HG03432 (cell line): ENCODE data around the gene WDR62.
"Not testable (repeated sequence)": the region's sequence is repeated elsewhere in the genome, so short reads cannot be mapped to it uniquely, and the experiment has no call there.

Experiments used
- ATAC-seq: cut with Tn5 transposase; IDR thresholded peaks from one replicate; pipeline ENCODE4 v1.9.1; 2021; ENCODE audit warnings: mild to moderate bottlenecking, moderate library complexity; ENCODE audit not compliant: unreplicated experiment

WDR62 gene

DNA sequence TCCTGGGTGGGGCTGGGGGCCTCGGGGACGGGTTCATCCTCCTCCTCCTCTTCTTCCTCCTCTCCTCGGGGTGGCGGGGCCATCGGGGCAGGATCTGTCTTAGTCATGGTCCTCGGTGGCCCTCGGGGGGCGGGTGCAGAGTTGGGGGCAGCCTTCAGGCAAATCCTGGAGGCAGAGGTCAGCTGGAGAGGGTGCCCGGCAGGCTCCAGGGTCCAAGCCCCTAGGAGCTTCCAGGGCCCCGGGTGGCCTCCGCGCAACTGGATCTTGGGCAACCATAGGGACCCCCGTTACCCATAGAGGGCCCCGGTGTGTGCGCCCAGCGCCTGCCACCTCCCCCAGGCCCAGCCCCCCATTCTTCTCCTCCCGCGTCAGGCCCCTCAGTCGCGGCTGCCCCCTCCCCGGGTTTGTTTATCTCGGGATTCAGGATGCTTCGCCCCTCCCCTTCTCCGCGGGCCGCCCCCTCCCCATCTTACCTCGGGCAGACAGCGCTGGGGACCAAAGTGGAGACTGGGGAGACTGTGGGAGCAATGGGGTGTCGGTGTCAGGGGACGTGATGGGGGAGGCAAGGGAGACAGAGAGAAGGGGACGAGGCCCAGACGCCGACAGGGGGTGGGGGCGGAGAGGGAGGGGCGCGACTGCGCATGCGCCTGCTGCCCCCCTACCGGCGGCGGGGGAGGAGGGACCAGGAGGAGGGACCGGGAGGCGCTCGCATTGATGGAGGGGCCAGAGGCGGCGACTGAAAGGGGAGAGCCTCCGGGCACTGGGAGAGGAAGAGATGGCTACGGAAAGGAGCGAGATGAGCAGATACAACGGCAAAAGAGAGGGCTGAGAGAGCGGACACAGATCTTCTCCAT lies 22.2 kb upstream of the WDR62 start, which contains the start of gene CLIP3:
Gene CLIP3, minus strand, starts transcription at position 623 of the 854 bp plus-strand sequence. Its CDS starts 516 bp downstream, at position 107.
- ATAC-seq, result no peak

DNA sequence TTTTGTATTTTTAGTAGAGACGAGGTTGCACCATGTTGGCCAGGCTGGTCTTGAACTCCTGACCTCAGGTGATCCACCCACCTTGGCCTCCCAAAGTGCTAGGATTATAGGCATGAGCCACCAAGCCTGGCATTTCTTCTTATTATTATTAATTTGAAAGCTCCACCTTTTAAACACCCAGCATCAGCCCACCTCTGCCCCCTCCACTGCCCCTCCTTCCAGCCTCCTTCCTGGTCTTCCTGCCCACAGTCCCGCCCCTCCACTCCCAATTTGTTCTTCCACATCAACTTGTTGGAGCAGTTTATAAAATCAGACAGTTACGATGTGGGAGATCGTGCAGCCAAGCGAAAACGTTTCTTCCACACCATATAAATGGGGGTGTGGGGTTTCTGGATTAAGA lies 14.2 kb upstream of the WDR62 start:
- ATAC-seq, result no peak

- ATAC-seq, result not testable (repeated sequence)
These were observed 13.6 kb upstream of the WDR62 start for GRCh38 chr19:36041092-36041491.

GRCh38 chr19:36041831-36042230 lies 12.9 kb upstream of the WDR62 start:
- ATAC-seq, result no peak

DNA sequence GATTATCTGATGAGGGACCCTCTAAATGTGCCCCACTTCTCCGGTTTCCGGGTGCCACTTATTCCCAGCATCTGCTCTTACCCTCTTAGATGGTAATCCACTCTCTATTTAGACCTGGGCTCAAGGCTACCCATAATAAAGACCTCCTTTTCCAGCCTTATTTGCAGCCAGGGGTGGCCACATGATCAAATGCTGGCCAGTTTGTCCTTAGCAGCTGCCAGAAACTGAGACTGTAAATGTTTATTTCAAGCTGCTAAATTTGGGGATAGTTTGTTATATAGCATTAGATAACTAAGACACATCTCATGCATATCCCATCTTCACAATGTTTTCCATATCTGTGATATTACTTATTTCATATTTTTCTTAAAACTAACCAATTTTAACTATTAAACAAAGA lies 10.7 kb upstream of the WDR62 start:
- ATAC-seq, result no peak

- ATAC-seq, result no peak
These were observed 8.2 kb upstream of the WDR62 start for GRCh38 chr19:36046443-36047050.

- ATAC-seq, result no peak
These were observed 6.9 kb upstream of the WDR62 start for GRCh38 chr19:36047835-36048234.

DNA sequence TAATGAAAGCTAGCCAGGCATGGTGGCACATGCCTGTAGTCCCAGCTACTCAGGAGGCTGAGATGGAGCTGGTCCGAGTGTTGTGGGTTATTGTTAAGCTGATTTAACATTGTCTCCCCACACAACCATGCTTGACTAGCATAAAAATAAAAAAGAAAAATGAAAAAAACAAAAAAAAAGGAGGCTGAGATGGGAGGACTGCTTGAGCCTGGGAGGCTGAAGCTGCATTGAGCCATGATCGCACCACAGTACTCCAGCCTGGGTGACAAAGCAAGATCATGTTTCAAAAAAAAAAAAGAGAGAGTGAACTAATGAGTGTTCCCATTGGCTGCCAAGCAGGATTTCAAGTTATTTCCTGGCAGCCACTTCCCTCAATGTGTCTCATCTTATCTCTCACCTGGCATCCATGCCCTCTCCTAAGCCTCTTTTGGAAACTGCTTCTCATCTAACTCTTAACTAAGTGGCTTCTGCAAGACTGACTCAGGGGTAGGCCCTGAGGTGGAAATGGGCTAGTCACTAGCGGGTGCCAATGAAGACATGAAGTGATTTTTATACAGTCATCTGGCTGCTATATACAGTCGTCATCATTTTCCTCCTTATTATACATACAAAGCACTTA lies 5.5 kb upstream of the WDR62 start:
- ATAC-seq, result no peak

DNA sequence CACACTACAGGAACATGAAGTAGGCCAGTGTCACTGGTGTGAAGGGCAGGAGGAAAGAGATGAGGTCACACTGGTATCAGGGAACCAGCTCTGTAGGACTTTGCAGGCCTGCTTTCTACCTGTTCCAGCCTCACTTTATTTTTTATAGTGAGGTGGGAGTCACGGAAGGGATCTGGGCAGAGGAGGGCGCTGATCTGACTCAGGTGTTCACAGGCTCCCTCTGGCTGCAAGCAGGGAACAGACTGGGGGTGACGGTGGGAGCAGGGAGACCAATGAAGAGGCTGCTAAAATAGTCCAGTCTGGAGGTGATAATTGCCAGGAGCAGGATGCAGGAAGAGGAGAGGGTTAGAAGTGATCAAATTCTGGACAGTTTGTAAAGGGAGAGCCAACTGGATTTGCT lies 3.5 kb upstream of the WDR62 start:
- no peak for ATAC-seq

DNA sequence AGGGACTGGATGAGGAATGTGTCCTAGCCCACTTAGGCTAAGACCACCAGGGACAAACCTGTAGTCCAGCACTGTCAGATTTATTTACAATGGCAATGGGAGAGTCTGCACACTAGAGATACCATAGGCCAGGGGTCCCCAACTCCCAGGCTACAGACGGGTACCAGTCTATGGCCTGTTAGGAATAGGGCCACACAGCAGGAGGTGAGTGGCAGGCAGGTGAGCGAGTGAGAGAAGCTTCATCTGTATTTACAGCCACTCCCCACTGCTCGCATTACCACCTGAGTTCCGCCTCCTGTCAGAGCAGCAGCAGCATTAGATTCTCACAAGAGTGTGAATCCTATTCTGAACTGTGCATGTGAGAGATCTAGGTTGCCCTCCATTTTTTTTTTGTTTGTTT lies 3.1 kb upstream of the WDR62 start:
- ATAC-seq, result no peak

GRCh38 chr19:36054119-36054732 lies 471 bp upstream of the WDR62 start, which contains the start of gene THAP8:
TSS of gene THAP8 (minus strand) at chr19:36054285. CDS start at chr19:36054217, 68 bp downstream.
- ATAC-seq, result peak; percentile 82

- no peak for ATAC-seq
These were observed 3.9 kb downstream of the WDR62 start for GRCh38 chr19:36058481-36059179.

- ATAC-seq, result no peak
These were observed 4.6 kb downstream of the WDR62 start for GRCh38 chr19:36059180-36059910.

DNA sequence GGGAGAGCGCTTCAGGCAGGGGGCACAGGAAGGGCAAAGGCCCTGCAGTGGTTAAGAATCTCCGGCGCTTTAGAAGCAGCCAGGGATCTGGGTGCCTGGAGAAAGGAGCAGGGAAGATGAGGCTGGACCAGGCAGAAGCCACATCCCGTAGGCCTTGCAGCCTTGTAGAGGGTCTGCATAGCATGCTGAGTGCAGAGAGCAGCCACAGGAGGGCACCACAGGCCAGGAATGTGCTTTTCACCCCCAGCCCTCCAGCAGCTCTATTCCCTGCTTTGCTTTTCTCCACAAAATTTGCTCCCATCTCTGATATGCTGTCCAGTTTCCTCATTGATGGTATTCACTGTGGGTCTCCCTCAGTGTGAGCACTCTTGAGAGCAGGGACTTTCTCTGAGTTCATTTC lies 5.7 kb downstream of the WDR62 start:
- ATAC-seq, result no peak

- ATAC-seq, result no peak
These were observed 6.7 kb downstream of the WDR62 start for GRCh38 chr19:36061367-36061766.

DNA sequence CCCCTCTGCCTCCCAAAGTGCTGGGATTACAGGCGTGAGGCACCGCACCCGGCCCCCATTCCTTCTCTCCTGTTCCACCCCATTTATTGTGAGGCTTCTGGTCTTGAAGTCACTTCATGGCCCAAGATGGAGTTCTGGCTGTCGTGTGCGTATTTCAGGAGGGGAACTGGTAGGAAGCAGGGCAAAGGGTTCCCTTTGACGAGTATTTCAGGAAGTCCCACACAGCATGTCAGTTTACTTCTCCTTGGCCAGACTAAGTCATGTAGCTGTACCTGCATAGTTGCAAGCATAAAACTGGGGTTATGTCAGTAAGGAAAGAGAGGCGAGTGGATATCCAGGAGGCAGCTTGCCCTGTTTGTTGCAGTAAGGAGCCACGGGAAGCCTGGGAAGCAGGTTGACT lies 10.1 kb downstream of the WDR62 start:
- no peak for ATAC-seq

GRCh38 chr19:36067681-36068080 lies 13.0 kb downstream of the WDR62 start:
- ATAC-seq, result no peak

- not testable (repeated sequence) for ATAC-seq
These were observed 14.3 kb downstream of the WDR62 start for GRCh38 chr19:36068810-36069499.

DNA sequence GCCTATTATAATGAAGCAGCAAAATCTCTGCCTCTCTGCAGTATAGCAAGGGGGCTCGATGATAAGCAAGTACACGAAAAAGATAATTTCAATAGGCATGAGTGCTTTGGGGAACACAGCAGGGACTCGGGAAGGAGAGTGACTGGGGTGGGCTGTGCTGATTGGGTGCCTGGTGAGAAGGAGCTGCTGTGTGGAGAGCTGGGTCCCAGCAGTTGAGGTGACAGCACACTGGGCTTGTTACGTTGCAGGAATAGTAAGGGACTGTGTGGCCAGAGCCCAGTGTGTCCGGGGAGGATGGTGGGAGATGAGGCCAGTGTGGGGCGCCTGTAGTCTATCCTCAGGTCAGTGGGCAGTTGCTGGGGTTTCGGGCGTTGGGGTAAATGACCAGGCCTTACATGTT lies 17.4 kb downstream of the WDR62 start:
- ATAC-seq, result no peak
